Vagina (tissue), 2 donors: ENCODE results near the gene RASA3. TPM values are rescaled to one million over a fixed set of nuclear protein-coding genes. Genes with fewer than 3 reads are reported as not detected.

Experiments
- DNase-seq, 2 donors: peaks; one replicate each; pipeline ENCODE4 v3.0.0-alpha.2; 2017; ENCODE audit errors: extremely low spot score in 2 of 2
- H3K27ac ChIP-seq: fragments of 200-600 bp; sonication (generic); one replicate; pipeline ENCODE4 v1.5.1; 2019
- H3K27me3 ChIP-seq: fragments of 200-600 bp; sonication (generic); one replicate; pipeline ENCODE4 v1.5.1; 2019
- H3K36me3 ChIP-seq, 2 donors: fragments of 200-600 bp; sonication (generic); one replicate each; pipeline ENCODE4 v1.5.1; 2017 to 2019
- H3K4me1 ChIP-seq: fragments of 200-600 bp; sonication (generic); one replicate; pipeline ENCODE4 v1.5.1; 2019
- H3K4me3 ChIP-seq, 2 donors: fragments of 200-600 bp; sonication (generic); 1 replicate in 1 of 2; 2 replicates in 1 of 2; pipeline ENCODE4 v1.5.1; 2016 to 2019
- H3K9me3 ChIP-seq: fragments of 200-600 bp; sonication (generic); one replicate; pipeline ENCODE4 v1.5.1; 2019
- CTCF ChIP-seq, 3 experiments: fragments of 450-650 bp in 2 of 3; fragments of 200-600 bp in 1 of 3; sonication (generic) in 1 of 3; IDR thresholded peaks; one replicate each; pipeline ENCODE4 v1.5.1; 2017 to 2019; ENCODE audit warnings: antibody characterized with exemption in 3 of 3, mild to moderate bottlenecking in 2 of 3, moderate library complexity in 2 of 3
- POLR2A ChIP-seq, 2 donors: fragments of 450-650 bp; IDR thresholded peaks; one replicate each; pipeline ENCODE4 v1.6.1; 2017; ENCODE audit warnings: antibody characterized with exemption in 2 of 2, mild to moderate bottlenecking in 2 of 2, moderate library complexity in 2 of 2
- POLR2AphosphoS5 ChIP-seq, 2 donors: sonication (generic); formaldehyde crosslinking; IDR thresholded peaks; one replicate each; pipeline ENCODE4 v1.9.0; 2017; ENCODE audit warnings: antibody characterized with exemption in 2 of 2, mild to moderate bottlenecking in 2 of 2, low read depth in 1 of 2; ENCODE audit not compliant: insufficient read depth in 1 of 2
- intact Hi-C: fragments of 100-400 bp; cut with DNase I; formaldehyde crosslinking; loops from one replicate; pipeline ENCODE4 v1.15.1; 2023
- total RNA-seq: library from RNA; depleted of rRNA; stranded (reverse); fragments of >200 nt; gene quantifications from one replicate; pipeline ENCODE4 v1.2.3, GENCODE V29; 2016

The RASA3 gene
- total RNA-seq, 1 donor from 2014 or later: 19.6 TPM

- H3K36me3 ChIP-seq: peaks cover 0 to 29% of the 10 kb centered on the region in 2 donors
- no peaks in the 10 kb centered on the region for H3K27me3 ChIP-seq
- no peaks in the 10 kb centered on the region for H3K4me1 ChIP-seq
- no peaks in the 10 kb centered on the region for H3K9me3 ChIP-seq
- intact Hi-C loops: no loop called here
- H3K4me3 ChIP-seq: no peak overlapping the region
- no peak overlapping the region for H3K27ac ChIP-seq
- no peak for DNase-seq
- TF ChIP-seq POLR2A (IDR thresholded peaks at IDR 0.05) (no peak), POLR2AphosphoS5 (IDR thresholded peaks at IDR 0.05; ENCODE audit: insufficient read depth in 1 of 2, low read depth in 1 of 2) (no peak), CTCF (IDR thresholded peaks at IDR 0.05) (no peak)
Measured at GRCh38 chr13:114009590-114010400, 122.6 kb downstream of the RASA3 start.

DNA sequence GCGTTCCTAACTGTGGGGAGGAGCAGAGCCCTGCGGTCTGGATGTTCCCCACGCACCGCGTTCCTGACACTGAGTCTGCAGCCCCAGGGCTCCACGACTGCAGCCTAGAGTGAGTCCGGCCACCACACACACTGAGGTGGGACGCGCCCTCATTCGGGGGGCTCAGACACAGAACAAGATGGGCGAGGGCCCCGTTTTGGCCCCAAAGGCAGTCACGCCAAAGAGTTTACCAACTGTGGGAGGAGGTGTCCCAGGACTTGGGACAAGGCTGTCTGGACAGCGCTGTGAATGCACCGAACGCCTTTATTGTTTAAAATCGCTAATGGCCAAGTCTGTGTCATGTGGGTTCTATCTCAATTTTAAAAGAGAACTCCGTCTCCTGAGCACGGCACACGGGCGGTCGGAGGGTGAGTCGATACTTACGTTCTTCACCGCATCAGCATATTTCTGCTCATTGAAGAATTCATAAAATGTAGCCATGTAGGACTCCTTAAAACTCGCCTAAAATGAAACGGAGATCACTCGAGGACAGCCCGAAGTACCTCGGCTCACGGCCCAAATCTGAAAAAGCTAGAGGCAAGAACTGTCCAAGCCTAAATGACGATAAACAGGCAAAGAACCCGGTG is 123.3 kb downstream of the RASA3 start:
- H3K4me1 ChIP-seq: no peaks in the 10 kb centered on the region
- no peaks in the 10 kb centered on the region for H3K9me3 ChIP-seq
- TF ChIP-seq POLR2AphosphoS5 (IDR thresholded peaks at IDR 0.05; ENCODE audit: insufficient read depth in 1 of 2, low read depth in 1 of 2) (no peak), POLR2A (IDR thresholded peaks at IDR 0.05) (no peak), CTCF (IDR thresholded peaks at IDR 0.05) (no peak)
- H3K27ac ChIP-seq: no peak overlapping the region
- no peaks in the 10 kb centered on the region for H3K27me3 ChIP-seq
- peaks cover 0 to 26% of the 10 kb centered on the region in 2 donors for H3K36me3 ChIP-seq
- no peak overlapping the region for H3K4me3 ChIP-seq
- intact Hi-C loops: no loop called here
- DNase-seq: no peak

DNA sequence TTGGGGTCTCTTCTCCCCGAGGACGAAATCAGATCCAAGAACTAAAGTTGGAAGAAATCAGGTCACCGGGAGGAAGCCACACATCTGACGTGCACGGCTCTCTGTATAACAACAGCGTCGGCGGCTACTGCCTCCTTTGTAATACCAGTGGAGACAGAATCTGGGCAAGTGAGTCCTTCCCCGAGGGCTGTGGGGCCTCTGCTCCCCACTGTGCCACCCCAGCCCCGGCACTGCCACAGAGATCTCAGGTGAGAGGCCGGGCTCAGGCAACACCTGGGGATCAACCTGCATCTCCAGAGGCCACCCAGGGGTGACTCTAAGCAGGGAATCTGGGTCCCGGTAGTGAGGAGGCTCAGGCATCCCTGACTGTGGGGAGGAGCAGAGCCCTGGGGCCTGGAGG is 124.9 kb downstream of the RASA3 start:
- DNase-seq: no peak
- no peaks in the 10 kb centered on the region for H3K9me3 ChIP-seq
- H3K36me3 ChIP-seq: peaks cover 0 to 22% of the 10 kb centered on the region in 2 donors
- no peaks in the 10 kb centered on the region for H3K27me3 ChIP-seq
- intact Hi-C loops: no loop called here
- H3K4me1 ChIP-seq: no peaks in the 10 kb centered on the region
- H3K27ac ChIP-seq: no peak overlapping the region
- no peak for TF ChIP-seq CTCF (IDR thresholded peaks at IDR 0.05)
- TF ChIP-seq POLR2AphosphoS5 (IDR thresholded peaks at IDR 0.05; ENCODE audit: insufficient read depth in 1 of 2, low read depth in 1 of 2): no peak
- TF ChIP-seq POLR2A (IDR thresholded peaks at IDR 0.05): no peak
- no peak overlapping the region for H3K4me3 ChIP-seq

GRCh38 chr13:114005206-114005724 is 127.2 kb downstream of the RASA3 start:
- TF ChIP-seq POLR2AphosphoS5 (IDR thresholded peaks at IDR 0.05; ENCODE audit: insufficient read depth in 1 of 2, low read depth in 1 of 2) (no peak), CTCF (IDR thresholded peaks at IDR 0.05) (no peak), POLR2A (IDR thresholded peaks at IDR 0.05) (no peak)
- Histone ChIP-seq H3K9me3 (no peaks in the 10 kb centered on the region), H3K4me3 (no peak overlapping the region), H3K4me1 (no peaks in the 10 kb centered on the region), H3K36me3 (peaks cover 0 to 16% of the 10 kb centered on the region in 2 donors), H3K27ac (no peak overlapping the region), H3K27me3 (no peaks in the 10 kb centered on the region)
- DNase-seq: no peak
- intact Hi-C loops: no loop called here
